CD4-positive, alpha-beta T cell treated with Interferon alpha-2 for 1 hour (primary cell): ENCODE results near the gene ANKS1A.

Source experiments
- DNase-seq, 2 donors: peaks; one replicate each; pipeline ENCODE4 v3.0.0-alpha.2; 2020 to 2022

ANKS1A gene

GRCh38 chr6:35058865-35059522 lies 169.9 kb downstream of the ANKS1A start:
- DNase-seq = no peak

GRCh38 chr6:35059596-35060345 lies 170.7 kb downstream of the ANKS1A start:
- DNase-seq = no peak

- DNase-seq = no peak
These were observed 172.1 kb downstream of the ANKS1A start for GRCh38 chr6:35061102-35061615.

GRCh38 chr6:35061651-35062410 lies 172.8 kb downstream of the ANKS1A start:
- DNase-seq = no peak

DNA sequence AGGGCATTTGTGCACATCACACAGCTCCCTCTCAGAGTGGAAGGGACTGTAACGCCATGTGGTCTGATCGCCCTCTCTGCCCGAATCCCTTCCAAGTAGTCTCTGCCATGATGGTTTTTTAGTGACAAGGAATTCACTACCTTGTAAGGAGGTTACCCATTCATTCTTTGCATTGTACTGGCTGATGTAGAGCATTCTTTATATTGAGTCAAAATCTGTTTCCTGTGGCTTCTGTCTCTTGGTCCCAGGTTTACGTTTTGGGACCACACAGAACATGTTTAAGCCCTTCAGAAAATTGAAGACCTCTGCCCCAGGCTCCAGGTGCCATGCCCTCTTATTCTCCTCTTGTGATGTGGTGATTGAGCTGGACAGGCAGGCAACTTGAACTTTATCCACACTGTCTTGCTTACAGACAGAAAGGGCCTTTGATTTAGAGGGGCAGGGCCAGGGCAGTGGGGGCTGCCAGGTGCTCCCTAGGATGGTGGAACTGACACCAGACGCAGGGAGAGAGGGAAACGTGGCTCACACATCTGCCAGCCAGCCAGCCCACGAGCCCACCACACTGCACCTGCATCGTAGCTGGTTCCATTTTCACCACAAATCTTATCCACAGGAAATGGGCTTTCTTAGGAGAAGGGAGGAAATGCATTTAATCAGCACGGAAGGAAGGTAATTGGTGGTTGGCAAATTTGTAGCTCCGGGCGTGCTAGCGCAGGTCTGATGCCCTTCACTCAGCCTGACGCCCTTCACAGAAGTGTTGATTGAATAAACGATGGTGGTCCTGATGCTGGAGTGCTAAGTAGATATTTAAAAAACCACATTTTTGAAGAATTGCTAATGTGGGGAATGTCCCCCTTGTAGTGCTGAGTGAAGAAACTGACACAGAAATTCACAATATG lies 173.9 kb downstream of the ANKS1A start:
- DNase-seq = no peak

DNA sequence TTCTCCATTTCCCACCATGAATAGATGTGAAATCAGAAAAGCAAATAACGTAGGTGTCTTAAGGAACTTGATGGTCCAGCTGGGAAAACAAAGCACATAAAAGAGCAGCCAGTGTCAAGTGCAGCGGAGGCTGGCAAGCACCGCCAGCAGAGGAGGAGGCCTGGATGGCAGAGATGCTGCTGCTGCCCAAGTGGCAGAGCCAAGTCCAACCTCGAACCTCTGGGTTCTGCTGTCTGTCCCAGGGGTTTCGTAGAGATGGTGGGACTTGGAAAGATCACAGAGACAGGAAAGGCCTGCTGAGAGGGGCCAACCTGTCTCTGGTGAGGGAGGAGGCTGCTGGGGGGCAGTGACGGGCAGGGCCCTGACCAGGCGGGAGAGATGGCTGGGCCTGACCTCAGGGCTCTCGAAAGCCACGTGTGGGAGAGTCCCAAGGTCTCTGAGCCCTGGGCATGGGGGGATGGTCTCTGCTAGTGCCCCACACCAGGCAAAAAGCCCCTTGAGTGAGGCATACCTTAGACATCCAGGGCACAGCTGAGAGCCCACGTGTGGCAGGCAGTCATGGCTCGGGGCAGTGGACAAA lies 174.7 kb downstream of the ANKS1A start:
- DNase-seq = no peak

DNA sequence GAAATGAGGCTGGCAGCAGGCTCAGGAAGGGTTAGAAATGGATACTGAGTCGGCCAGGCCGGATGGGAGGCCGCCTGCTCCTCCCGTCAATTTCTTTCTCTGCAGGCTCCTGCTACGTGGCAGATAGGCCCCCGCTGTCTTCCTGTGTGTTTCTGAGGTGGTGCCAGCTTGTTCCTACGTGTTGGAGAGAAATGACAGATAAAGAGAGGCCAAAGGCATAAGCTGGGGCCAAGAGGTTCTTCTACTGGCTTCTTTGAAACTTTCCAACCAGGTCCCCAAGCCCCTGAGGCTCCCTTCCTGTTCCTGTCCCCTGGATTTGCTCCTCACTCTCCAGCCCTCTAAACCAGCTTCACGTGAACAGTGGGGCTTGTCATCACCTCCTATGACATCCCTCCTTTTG lies 175.2 kb downstream of the ANKS1A start:
- no peak for DNase-seq

DNA sequence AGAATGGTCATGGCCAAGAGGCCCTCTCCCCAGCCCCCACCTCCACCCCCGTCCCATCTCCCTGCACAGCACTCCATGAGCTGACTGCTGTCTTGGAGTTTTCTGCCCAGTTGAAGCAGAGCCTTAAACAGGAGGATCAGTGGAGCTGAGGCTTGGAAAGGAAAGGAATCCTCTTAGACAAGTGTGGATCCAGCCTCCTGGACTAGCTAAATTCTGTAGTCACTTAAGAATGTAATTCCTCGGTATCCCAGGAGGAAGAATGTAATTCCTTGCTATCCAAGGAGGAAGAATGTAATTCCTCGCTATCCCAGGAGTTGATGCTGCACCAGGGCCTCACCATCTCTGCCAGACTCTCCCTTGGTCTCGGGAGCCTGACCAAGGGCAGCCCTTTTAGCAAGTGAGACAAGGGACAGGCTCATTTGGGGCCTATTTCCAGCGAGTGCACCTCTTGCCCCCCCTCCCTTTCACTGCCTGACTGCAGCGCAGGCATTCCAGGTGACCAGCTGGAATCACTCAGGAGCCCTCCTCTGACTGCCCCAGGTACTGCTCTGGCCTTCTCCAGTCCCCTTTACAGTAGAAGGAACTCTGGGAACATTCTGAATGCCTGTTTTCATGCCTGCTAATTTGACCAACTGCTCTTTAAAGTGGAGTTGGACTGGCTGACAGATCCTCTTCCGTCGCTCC lies 175.8 kb downstream of the ANKS1A start:
- DNase-seq = no peak

- no peak for DNase-seq
These were observed 176.4 kb downstream of the ANKS1A start for GRCh38 chr6:35065441-35065800.

DNA sequence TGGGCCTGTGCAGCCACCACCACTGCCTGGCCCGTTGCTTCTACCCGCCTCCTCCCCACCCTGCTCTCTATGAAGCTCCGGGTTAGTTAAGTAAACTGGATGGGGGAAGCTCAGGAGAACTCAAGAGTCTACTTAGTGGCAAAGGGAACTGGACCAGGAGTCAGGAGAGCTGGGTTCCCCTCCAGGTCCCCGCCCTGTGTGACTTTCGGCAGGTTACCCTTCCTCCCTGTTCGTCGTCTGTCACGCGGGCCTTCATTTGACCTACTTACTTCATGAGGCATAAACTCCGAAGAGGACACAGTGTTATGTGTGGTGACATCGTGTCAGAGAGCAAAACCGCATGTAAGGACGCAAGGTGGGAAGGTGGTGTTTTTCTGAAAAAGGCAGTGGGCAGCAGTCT lies 176.8 kb downstream of the ANKS1A start:
- no peak for DNase-seq

DNA sequence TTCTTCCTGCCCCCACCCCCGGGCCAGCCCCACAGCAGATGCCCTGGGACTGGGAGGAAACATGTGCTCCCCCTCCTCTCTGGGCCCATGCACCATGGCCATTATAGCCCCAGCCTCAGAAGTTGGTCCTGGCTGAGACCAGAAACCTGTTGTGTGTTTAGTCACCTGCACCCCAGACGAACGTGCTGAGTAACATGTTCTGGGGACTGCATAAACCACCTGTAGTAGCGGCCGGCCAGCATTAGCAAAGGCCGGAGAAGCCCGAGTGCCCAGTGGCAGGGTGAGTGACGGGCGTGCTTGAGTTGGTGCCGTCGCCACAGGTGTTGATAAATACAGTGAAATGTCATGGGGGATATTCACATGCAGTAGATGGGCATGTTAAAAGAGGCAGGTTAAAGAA lies 178.2 kb downstream of the ANKS1A start:
- no peak for DNase-seq

DNA sequence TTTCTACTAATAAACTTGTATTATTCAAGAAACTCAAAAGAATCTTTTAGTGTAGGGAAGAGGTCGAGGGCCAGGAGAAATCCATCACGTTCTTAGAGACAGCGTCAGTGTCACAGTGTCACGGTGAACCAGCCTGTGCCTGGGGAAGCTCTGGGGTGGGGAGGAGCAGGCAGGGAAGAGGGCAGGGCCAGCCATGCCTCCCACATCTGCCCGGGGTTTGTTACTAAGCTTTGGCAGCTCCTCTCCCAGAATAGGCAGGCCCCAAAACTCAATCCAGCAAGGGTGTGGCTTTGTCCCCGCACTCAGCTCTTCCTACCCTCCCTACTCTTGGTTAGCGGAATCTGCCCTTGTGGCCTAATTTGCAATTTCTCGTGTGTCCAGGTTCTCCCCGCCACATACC lies 179.2 kb downstream of the ANKS1A start:
- no peak for DNase-seq

- no peak for DNase-seq
These were observed 179.6 kb downstream of the ANKS1A start for GRCh38 chr6:35068644-35069043.

- DNase-seq = no peak
These were observed 180.2 kb downstream of the ANKS1A start for GRCh38 chr6:35069262-35069661.

- DNase-seq = no peak
These were observed 181.1 kb downstream of the ANKS1A start for GRCh38 chr6:35070111-35070510.

GRCh38 chr6:35071347-35071994 lies 182.4 kb downstream of the ANKS1A start:
- DNase-seq = no peak

DNA sequence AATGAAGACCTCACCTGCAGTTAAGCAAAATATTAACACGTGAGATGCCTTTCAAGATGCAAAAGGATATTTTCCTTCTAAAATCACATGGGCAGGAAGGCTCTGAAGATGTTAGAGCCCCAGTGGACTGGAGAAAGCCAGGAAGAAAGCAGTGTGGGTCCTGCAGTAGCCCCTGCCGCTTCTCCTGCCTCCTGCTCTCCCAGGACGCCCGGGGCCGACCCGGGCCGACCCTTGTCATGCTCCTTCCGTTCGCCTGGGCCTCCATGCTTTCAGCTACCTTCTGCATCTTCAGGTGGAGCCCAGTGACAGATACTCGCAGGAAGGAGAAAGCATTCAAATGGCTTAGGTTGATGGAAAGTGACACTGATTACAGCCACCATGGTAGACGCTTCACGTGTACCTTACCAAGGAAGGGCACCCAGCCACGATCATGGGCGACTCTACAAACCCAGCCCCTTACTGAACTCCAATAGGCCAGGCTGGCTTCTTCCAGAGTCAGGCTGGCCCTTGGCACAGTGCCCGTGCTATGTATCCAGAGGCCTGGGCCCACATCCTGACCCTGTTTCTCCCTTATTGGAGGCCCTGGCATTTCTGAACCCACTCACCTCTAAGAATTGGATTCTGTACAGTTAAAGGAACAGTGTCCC lies 183.1 kb downstream of the ANKS1A start:
- DNase-seq = no peak

DNA sequence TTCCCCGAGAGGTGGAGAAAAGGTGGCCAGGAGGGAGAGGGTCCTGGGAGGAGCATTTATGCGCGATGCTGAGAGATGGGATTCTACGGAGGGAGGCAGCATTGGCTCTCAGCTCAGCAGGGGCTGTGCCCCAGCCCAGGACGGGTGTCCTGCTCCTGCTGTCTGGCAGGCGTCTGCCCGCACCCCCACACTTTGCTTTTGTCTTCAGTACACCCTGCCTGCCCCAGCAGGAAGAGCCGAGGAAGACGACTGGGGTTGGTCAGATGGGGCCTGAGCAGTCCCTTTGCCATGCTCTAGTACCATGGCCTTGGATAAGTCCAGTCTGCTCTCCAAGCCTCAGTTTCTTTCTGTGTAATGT lies 183.6 kb downstream of the ANKS1A start:
- DNase-seq = no peak

DNA sequence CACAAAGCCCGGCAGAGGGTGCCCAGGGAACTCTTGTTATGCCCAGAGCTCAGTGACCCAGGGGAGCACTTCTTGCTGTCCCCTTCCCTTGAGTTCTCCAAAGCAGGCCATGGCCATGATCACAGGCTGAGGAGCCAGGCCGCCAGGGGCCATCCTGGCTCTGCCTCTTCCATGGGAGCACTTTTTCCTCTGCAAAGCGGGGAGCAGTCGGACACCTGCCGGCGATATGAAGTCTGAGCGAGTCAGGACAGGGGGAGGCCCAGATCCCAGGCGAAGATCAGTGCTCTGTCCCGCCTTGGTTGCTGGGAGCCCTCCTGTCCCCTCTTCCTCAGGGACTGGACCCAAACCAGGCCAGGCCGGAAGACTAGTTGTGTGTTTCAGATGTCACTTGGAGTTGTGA lies 184.2 kb downstream of the ANKS1A start:
- no peak for DNase-seq

- DNase-seq = no peak
These were observed 184.9 kb downstream of the ANKS1A start for GRCh38 chr6:35073766-35074471.
